GM21390 (cell line): ENCODE results near the gene CACNA1H.
"Not testable (repeated sequence)": the region's sequence is repeated elsewhere in the genome, so short reads cannot be mapped to it uniquely, and the experiment has no call there.

Experiments
- ATAC-seq: cut with Tn5 transposase; IDR thresholded peaks from one replicate; pipeline ENCODE4 v1.9.1; 2021; ENCODE audit not compliant: unreplicated experiment

CACNA1H gene

DNA sequence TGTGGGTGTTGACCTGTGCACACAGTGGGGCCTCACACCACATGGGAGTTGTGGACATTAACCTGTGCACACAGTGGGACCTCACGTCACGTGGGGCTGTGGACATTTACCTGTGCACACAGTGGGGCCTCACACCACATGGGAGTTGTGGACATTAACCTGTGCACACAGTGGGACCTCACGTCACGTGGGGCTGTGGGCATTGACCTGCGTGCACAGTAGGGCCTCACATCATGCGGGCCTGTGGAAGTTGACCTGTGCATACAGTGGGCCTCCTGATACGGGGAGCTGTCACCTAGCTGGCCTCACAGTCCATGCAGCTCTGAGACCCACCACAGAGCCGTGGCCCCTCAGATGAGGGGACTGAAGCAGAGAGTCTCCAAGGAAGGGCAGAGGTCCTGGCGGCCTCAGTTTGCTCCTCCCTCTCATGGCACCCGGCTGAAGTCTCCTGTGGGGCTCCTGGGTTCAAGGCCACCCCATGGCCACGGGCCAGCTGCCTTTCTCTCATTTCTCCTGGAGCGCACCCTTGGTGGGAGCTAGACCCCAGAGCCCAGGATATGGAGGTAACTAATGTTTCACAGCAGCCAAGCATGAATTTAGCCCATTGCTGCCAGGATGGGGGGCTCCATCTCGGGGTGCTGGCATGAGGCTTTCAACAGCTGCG lies 21.0 kb downstream of the CACNA1H start:
- no peak for ATAC-seq

DNA sequence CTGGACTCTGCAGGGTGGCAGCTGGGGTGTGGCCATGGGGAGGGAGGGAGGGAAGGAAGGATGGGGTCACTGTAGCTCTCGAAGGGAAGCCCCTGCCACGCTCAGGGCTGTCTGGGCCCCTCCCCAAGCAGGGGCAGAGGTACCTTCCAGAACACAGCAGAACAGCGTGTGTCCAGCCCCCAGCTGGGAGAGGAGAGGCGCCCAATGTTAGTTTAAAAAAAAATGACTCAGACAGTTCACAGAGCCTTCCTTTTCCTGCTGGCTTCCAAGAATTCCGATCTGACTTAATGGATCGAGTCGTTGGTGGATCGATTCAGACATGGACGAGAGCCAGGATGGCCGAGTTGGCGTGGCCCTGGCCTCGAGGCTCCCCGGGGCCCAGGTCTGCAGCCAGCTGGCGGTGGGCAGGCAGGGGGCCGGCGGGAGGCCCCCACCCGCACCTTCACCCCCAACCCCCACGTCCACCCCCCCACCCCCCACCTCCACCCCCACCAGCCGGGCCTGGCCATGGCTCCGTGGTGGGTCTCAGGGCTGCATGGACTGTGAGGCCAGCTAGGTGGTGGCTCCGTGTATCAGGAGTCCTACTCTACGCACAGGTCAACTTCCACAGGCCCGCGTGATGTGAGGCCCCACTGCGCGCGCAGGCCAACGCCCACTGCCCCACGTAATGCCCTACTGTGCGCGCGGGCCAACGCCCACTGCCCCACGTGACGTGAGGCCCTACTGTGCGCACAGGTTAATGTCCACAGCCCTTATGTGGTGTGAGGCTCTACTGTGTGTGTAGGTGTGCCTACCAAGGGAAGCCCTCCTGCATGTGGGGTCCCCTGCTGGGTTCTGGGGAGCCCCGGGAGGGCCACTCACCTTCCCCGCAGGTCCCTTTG lies 21.8 kb downstream of the CACNA1H start:
- ATAC-seq: no peak

DNA sequence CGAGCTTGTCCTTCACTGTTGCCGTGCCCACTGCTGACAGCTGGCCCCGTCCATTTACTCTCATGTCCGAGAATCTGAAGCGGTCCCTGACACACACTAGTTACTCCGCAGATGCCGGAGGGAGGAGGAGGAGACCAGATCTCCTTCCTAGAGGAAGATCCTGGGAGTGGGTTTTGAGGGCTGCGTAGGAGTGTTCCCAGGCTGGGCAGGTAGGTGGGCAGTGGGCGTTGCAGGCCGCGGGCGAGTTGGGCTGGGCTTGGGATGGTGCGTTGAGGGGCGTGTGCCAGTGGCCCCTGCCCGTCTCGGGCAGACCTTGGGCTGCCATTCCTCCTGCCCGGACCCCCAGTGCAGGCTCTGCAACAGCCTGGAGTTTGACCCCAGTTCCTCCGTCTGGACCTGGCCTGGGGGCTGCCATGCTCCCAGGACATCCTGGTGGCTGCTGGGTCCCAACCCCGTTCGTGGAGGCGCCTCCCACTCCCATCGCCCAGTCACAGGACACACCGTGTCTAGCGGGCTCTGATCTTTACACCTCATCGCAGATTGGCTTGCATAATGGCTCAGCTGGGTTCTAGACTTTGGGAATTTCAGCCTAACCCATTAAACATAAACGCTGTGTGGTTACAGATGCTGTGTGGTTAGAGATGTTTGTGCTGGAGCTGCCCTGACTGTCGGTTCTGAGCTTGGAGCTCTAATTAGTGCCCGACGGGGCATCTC lies 22.8 kb downstream of the CACNA1H start:
- ATAC-seq: no peak

DNA sequence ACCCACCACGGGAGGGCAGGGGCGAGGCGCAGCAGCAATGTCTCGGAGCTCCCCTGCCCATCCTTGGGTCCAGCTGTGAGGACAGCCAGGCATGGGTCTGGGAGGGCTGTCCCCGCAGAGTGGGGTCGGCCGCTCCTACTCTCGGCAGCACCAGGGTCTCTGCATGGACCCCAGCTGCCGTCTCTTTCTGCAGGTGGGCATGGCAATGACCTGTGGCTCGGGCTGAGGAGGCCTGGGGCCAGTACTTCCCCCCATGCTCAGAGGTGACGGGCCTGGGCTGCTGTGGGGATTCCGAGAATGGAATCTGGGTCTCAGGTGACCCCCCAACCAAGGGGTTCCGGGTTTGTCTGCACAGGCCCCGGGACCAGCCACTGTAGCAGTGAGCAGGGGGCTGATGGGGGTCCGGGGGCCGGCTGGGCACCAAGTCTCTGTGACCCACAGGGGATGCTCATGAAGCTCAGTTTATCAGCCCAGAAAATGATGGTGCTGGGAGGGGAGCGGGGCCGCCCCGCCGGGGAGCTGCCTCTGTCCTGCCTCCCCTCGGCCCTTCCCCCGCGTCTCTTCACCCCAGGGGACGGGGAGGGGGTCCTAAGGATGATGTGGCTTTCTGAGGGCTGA lies 23.5 kb downstream of the CACNA1H start:
- ATAC-seq: no peak

- ATAC-seq: no peak
Measured at GRCh38 chr16:1177053-1177452, 24.1 kb downstream of the CACNA1H start.

GRCh38 chr16:1177750-1178149 lies 24.8 kb downstream of the CACNA1H start:
- ATAC-seq: no peak

- no peak for ATAC-seq
Measured at GRCh38 chr16:1178295-1178910, 25.5 kb downstream of the CACNA1H start.

DNA sequence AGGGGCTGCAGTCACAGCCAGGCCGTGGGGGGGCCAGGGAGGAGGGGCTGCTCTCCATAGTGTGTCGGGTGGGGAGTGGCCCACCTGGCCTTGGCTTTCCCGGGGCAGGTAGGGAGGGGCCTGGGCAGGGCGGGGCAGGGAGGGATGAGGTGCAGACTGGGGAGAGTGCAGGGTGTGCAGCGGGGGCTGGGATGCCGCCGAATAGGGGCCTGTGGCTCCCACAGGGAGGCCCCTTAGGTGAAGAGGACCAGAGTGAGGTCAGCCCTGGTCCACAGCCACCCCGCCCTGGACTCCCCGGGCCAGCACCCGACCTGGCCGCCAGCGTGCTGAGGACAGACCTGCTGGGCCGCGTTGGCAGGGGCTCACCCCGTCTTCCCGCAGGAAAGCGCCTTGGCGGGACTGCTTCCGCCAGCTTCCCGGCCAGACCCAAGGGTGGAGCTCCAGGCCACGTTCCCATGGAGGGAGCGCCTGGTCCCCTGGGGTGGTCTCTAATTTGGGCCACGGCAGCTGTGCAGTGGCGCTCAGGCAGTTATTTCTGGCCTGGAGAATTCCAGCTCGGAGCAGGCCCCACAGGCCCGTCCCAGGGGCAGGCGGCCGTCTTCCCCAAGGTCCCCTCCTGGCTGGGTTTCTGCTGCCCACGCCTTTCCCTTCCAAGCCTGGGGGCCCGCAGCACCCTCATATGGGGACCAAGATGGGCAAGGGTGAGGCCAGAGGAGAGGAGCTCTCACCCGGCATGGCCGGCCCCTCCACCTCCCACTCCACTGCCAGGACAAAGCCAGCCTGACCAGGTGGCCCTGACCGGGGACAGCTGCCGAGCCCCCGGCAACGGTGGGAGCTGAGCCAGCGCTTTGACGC lies 27.9 kb downstream of the CACNA1H start:
- ATAC-seq: no peak

DNA sequence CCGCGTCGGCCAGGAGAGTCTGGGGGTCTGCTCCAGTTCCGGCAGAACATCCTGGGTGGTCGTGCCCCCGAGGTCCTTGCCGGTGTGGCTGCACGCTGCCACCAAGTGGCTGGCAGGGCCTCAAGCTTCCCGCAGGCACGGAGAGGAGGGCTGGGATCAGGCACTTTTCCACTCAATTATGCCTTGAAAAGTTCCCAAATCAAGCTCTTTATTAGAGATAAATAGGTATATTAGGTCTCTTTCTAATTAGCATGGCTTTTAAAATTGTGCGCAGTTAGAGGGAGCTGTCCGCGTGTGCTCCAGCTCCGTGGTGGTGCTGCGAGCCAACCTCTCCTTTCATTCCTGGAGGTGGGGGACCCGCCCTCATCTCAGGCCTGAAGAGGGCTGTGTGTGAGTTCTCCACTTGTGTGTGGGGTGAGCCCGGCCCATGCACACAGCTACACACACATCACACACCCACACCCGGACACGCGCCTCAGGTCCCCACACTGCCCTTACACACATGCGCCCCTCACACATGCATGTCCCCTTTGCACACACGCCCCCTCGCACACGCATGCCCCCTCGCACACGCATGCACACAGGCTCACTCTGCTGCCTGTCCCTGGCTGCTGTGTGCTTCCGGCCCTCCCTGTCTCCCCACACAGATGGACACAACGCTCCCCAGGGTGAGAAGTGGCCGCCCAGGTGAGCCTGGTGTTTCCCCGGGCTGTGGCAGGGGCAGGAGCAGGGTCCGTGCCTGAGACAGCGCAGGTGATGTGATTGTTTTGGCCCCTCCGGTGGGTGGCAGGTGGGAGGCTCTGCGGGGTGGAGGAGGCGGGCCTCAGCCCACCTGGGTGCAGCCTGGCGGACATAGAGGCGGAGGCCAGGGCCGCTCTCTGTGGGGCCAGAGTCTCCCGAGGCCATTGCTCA lies 28.8 kb downstream of the CACNA1H start:
- no peak for ATAC-seq

DNA sequence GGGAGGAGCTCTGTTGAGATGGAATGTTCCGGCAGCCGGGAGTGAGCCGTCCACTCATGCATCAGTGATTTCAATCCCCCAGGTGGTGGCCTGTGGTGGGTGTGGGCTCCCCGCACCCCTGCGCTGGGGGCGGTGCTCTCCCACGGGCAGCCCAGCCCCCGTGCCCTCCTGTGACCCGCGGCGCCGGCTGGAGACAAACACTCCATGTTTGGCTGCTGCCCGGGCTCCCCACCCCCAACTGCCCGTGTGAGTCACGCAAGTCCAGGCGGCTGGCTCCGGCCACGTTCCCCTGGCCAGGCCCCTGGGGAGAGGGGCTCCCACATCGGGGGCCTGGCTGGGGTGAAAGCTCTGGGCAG lies 29.4 kb downstream of the CACNA1H start:
- ATAC-seq: no peak

DNA sequence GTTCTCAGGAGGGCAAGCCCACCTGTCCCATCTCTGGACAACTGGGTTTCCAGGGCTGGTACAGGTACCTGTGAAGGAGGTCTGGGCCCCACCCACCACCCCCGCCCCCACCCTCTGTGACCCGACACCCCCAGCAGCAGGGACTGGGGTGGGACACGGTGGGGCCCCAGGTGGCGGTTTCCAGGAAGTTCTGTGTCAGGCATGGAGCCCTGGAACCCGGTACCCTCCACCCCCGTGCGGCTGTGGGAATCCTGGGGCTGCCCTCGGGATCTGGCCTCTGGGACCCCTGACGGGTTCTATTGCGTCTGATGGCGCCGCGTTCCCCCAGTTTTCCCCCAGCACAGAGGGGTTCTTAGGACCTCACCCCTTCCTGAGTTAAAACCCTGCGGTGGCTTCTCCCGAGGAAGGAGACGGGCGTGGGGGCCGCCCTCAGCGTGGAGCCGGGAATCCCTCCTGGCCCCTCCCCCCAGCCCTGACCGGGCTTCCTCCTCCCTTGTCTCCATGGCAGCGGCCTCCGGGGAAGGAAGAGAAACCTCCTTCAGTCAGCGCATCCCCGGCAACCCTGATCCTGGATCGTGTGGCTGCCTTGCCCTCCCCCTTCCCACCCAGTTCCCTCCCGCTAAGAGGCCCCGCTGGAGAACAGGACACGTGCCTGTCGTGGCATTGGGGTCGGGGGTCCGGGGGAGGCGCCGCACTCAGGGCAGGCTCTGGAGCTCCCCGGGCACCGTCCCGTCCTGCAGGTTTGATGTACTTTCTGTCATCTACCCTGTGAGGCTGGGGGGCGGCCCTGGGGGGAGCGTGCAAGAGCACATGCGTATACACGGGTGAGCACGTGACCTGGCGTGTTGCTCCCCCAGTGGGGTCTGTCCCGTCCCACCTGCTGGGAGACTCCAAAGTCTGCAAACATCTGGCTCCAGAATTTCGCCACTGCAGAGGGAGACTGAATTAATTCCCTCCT lies 30.3 kb downstream of the CACNA1H start:
- no peak for ATAC-seq

GRCh38 chr16:1184156-1184868 lies 31.4 kb downstream of the CACNA1H start:
- no peak for ATAC-seq

DNA sequence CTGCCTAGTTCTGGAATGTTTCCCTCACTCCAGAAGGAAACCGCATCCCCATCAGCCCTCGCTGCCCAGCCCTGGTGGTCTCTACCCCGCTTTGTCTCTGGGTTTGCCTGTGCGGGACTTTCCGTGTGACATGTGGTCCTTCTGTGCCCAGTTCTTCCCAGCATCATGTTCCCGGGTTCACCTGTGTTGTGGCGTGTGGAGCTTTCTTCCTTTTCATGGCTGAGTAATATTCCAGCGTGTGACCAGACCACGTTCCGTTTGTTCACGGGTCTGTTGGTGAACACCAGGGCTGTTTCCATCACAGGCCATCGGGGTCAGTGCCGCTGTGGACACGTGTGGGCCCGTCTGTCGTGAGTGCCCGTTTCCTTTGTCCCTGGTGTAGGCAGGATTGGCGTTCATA lies 32.1 kb downstream of the CACNA1H start:
- no peak for ATAC-seq

GRCh38 chr16:1185460-1186207 lies 32.7 kb downstream of the CACNA1H start:
- ATAC-seq: not testable (repeated sequence)

- no peak for ATAC-seq
Measured at GRCh38 chr16:1188432-1189189, 35.7 kb downstream of the CACNA1H start.

DNA sequence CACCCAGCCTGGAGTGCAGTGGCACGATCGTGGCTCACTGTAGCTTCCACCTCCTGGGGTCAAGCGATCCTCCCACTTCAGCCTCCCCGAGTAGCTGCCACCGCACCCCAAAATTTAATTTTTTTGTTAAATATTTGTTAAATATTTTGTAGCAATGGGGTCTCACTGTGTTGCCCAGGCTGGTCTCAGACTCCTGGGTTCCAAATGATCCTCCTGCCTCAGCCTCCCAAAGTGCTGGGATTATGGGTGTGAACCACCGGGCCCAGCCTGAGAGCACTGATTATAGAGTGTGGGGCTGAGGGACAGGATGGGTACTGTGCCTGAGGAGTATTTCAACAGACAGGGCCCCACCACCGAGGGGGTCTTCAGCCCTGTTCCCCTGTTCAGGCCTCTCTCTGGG lies 36.5 kb downstream of the CACNA1H start:
- ATAC-seq: no peak
